NCI-H748 treated with DMSO at 0.1 percent for 48 hours (cell line): Measurements from ENCODE around the gene SLC9A7.

ENCODE experiments used
- DNase-seq: peaks from one replicate; lab custom pipeline; 2025; lab: John Stamatoyannopoulos, UW

SLC9A7 gene

GRCh38 chrX:46573331-46573891, 185.5 kb downstream of the SLC9A7 start, which contains the start of gene CHST7:
CHST7 (plus strand) TSS chrX:46573765; CDS start chrX:46573932, 167 bp downstream.
- DNase-seq = peak; percentile 69

- no peak for DNase-seq
These were observed 186.5 kb downstream of the SLC9A7 start for GRCh38 chrX:46572340-46572936.

GRCh38 chrX:46571423-46572339, 187.2 kb downstream of the SLC9A7 start:
- no peak for DNase-seq

- no peak for DNase-seq
These were observed 189.3 kb downstream of the SLC9A7 start for GRCh38 chrX:46569621-46570020.

- DNase-seq = no peak
These were observed 191.5 kb downstream of the SLC9A7 start for GRCh38 chrX:46567388-46567787.

- no peak for DNase-seq
These were observed 196.9 kb downstream of the SLC9A7 start for GRCh38 chrX:46561824-46562657.

GRCh38 chrX:46559062-46559461, 199.9 kb downstream of the SLC9A7 start:
- no peak for DNase-seq

GRCh38 chrX:46554942-46555341, 204.0 kb downstream of the SLC9A7 start:
- no peak for DNase-seq

GRCh38 chrX:46553935-46554334, 205.0 kb downstream of the SLC9A7 start:
- DNase-seq = no peak

GRCh38 chrX:46551494-46552128, 207.3 kb downstream of the SLC9A7 start:
- DNase-seq = no peak

- DNase-seq = no peak
These were observed 209.0 kb downstream of the SLC9A7 start for GRCh38 chrX:46549914-46550313.
